VCaP (cell line): ENCODE data around the gene NFE2L2.

Experiments used
- H3K27ac ChIP-seq: fragments of 450-650 bp; 2 replicates; pipeline ENCODE4 v1.5.1; 2017
- TF ChIP-seq, protein P1 (sequence below): fragments of 450-650 bp; conservative IDR thresholded peaks from 2 replicates; pipeline ENCODE4 v1.5.1; 2017; ENCODE audit warnings: mild to moderate bottlenecking, moderate library complexity

The NFE2L2 gene

DNA sequence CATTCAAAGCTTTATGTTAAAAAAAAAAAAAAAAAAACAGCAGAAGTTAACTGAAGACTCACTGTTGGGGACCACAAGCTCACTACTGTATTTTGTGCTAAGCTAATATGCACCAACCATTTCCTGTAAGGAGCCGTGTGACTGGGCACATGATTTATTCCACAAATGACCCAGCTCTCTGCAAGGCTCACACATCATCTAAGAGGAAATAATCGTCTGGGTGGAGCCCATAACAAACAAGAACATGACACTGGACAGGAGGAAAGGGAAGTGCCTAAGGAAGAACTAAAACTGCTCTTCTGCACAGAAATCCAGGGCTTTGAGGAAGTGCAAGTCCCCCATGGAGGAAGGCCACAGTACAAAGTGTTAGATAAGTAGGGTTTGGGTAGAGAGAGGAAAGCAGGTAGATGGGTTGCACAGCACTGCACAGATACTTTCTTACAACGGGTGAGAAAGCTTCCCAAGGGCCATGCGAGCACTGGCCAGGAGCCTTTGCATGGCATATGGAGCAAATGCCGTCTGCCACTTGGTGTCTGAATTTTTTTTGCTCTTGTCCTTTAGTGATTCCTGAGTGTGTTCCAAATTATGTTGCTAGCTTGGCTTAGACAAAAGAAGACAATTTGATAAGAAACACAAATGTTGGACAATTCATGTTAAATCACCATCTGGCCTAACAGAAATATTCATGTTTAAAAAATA is 24.4 kb downstream of the NFE2L2 start:
- H3K27ac ChIP-seq: 0 out of 2 replicates have a peak overlapping the region, but pooled peaks have one; percentile 8

DNA sequence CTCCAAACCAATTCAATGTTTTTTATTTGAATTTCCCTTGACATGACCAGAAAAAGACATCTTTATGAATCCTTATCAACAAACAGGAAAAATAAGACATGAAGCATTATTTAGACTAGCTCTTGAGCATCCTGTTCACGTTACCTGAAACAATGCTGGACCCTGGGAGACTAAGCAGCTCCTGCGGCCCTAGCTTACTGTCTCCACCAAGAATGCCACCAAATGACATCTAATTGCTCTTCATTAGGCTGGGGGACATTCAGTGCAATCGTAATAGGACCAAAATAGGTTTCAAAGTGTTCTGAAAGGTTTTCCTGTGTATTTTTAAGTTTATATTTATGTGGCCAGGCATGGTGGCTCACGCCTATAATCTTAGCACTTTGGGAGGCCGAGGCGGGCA is 25.5 kb downstream of the NFE2L2 start:
- TF ChIP-seq, protein P1, sequence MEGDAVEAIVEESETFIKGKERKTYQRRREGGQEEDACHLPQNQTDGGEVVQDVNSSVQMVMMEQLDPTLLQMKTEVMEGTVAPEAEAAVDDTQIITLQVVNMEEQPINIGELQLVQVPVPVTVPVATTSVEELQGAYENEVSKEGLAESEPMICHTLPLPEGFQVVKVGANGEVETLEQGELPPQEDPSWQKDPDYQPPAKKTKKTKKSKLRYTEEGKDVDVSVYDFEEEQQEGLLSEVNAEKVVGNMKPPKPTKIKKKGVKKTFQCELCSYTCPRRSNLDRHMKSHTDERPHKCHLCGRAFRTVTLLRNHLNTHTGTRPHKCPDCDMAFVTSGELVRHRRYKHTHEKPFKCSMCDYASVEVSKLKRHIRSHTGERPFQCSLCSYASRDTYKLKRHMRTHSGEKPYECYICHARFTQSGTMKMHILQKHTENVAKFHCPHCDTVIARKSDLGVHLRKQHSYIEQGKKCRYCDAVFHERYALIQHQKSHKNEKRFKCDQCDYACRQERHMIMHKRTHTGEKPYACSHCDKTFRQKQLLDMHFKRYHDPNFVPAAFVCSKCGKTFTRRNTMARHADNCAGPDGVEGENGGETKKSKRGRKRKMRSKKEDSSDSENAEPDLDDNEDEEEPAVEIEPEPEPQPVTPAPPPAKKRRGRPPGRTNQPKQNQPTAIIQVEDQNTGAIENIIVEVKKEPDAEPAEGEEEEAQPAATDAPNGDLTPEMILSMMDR: no peak
- H3K27ac ChIP-seq: no peak overlapping the region

More for the DNA sequence above, 24.4 kb downstream of the NFE2L2 start:
- TF ChIP-seq, protein P1: no peak

DNA sequence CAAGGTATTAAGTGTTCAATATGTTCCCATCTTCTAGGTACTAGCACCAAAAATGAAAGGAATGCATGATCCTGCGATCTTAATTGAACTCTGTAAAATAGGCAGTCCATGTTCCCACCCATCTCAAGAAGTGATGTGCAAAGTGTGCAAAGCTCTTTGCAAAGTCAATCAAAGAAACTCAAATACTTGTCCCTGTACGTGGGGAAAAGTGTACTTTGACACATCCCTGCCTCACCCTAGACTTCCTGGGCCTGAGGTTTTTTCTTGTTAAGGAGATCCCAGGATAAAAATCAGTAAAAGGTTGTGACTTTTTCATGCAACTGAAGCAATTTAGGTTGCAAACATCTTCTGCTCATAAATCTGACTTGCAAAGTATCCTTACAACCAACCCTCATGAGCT is 26.6 kb downstream of the NFE2L2 start:
- no peak overlapping the region for H3K27ac ChIP-seq
- TF ChIP-seq, protein P1: no peak

DNA sequence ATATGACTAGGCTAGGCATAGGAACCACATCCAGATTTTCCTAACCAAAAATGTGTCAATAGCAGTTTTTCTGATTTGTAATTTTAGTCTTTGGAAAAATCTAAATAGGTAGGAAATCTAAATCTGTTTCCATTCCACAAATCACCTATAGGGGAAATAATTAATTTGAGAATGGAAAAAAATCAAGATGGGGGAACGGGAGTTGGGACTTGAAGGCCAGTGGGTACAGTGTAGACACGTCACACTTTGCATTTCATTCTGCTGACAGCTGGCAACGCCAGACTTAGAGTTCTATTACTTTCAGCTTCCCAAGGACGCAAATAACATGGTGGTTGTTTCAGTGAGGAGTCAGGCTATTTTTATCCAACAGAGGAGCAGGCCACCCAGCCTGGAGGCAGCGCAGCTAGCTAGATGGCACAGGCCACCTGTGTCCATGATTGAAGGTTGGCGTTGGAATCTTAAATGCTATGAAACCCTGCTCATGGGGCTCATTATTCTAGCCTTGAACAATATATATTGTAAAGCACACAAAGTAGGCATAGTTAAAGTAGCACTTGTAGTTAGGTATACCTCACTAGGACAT is 28.6 kb downstream of the NFE2L2 start:
- TF ChIP-seq, protein P1: no peak
- no peak overlapping the region for H3K27ac ChIP-seq

DNA sequence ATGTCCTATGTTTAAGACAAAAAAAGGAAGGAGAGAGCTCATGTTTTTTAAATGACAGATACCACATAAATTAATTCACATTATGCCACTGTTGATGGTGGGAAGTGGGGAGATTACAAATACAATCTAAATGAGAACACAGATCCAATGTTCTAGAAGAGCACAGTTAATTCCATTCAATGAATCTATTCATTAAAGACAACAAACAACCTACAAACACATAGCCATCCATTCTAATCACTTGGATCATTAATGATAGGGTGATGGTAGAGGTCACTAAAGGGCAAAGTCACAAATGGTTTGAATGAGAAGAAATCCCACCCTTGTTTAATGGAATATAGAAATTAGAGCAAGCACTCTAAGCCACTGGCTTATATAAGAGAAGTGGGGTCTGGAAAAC is 30.3 kb downstream of the NFE2L2 start:
- TF ChIP-seq, protein P1: no peak
- no peak overlapping the region for H3K27ac ChIP-seq

DNA sequence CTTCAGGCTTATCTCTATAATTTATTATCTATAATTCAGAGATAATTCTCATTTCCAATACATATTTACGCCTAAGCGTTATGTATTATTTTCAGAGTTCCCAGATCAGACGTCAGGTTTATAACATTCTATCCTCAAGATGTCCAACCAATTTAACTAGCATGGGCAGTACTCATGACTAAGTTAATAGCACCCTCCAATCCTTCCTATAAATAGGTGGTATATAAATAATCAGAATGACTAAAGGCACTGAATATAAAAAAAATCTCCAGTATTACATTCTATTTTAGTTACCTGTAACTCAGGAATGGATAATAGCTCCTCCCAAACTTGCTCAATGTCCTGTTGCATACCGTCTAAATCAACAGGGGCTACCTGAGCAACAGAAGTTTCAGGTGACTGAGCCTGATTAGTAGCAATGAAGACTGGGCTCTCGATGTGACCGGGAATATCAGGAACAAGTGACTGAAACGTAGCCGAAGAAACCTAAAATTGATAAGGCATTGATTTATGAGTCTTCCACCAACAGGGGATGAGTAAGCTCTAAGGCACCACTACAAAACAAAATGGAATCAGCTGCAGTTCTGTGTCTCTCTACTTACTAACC is 32.3 kb downstream of the NFE2L2 start:
- TF ChIP-seq, protein P1: no peak

DNA sequence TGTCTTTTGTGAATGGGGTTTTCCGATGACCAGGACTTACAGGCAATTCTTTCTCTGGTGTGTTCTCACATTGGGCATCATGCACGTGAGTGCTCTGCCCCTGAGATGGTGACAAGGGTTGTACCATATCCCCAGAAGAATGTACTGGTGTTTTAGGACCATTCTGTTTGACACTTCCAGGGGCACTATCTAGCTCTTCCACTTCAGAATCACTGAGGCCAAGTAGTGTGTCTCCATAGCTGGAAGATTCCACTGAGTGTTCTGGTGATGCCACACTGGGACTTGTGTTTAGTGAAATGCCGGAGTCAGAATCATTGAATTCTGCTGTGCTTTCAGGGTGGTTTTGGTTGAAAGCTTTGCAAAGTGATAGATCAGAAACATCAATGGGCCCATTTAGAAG is 33.3 kb downstream of the NFE2L2 start:
- TF ChIP-seq, protein P1: no peak
- H3K27ac ChIP-seq: no peak overlapping the region

More for the DNA sequence above, 32.3 kb downstream of the NFE2L2 start:
- H3K27ac ChIP-seq: no peak overlapping the region
